Thoracic aorta (tissue), 2 donors: ENCODE data around the gene CCDC157. TPM values are rescaled to one million over a fixed set of nuclear protein-coding genes. Genes with fewer than 3 reads are reported as not detected.

ENCODE experiments used
- ATAC-seq: fragments of 150-250 bp; one replicate; pipeline ENCODE4 v1.8.0; 2017; ENCODE audit warnings: low read depth; ENCODE audit not compliant: insufficient number of reproducible peaks, low FRiP score
- DNase-seq: peaks from one replicate; pipeline ENCODE4 v3.0.0-alpha.2; 2020; ENCODE audit warnings: low spot score
- H3K27ac ChIP-seq, 2 donors: fragments of 200-600 bp; sonication (generic); 1 replicate in 1 of 2; 2 replicates in 1 of 2; pipeline ENCODE4 v1.5.1; 2016; ENCODE audit warnings: mild to moderate bottlenecking in 2 of 2, moderate library complexity in 2 of 2
- H3K27me3 ChIP-seq: fragments of 200-600 bp; sonication (generic); replicated peaks from 2 replicates; pipeline ENCODE4 v1.6.0; 2016; ENCODE audit warnings: mild to moderate bottlenecking; ENCODE audit not compliant: insufficient read depth
- H3K36me3 ChIP-seq: fragments of 200-600 bp; sonication (generic); one replicate; pipeline ENCODE4 v1.5.1; 2016
- H3K4me1 ChIP-seq, 2 donors: fragments of 200-600 bp; sonication (generic); 1 replicate in 1 of 2; 2 replicates in 1 of 2; pipeline versions ENCODE4 v1.5.1 to v1.6.0; 2016; ENCODE audit warnings: low read depth in 2 of 2, mild to moderate bottlenecking in 1 of 2; ENCODE audit not compliant: control insufficient read depth in 1 of 2
- H3K4me3 ChIP-seq: fragments of 200-600 bp; sonication (generic); 2 replicates; pipeline ENCODE4 v1.5.1; 2016; ENCODE audit warnings: mild to moderate bottlenecking
- H3K9me3 ChIP-seq: fragments of 200-600 bp; sonication (generic); 2 replicates; pipeline ENCODE4 v1.5.1; 2016
- CTCF ChIP-seq: fragments of 200-600 bp; sonication (generic); IDR thresholded peaks from one replicate; pipeline ENCODE4 v1.5.1; 2019; ENCODE audit warnings: antibody characterized with exemption
- total RNA-seq, 2 donors: library from RNA; depleted of rRNA; stranded (reverse); fragments of >200 nt; gene quantifications; one replicate each; pipeline versions ENCODE4 v1.1.0 to v1.2.3, GENCODE V29; 2016

Gene CCDC157
- total RNA-seq, 2 donors from 2014 or later = 0.27 to 2.9 TPM

- Histone ChIP-seq H3K9me3 (no peaks in the 10 kb centered on the region), H3K36me3 (peaks cover 33% of the 10 kb centered on the region), H3K4me1 (peaks cover 5 to 14% of the 10 kb centered on the region in 2 donors), H3K27ac (no peak overlapping the region), H3K27me3 (no peaks in the 10 kb centered on the region), H3K4me3 (no peak overlapping the region)
- TF ChIP-seq CTCF = no peak
- DNase-seq (no peak), ATAC-seq (no peak)
Observed at GRCh38 chr22:30416403-30416802, 59.6 kb downstream of the CCDC157 start.

- ATAC-seq (no peak), DNase-seq (no peak)
- no peak overlapping the region for H3K27ac ChIP-seq
- H3K9me3 ChIP-seq = no peaks in the 10 kb centered on the region
- no peaks in the 10 kb centered on the region for H3K27me3 ChIP-seq
- no peak overlapping the region for H3K4me3 ChIP-seq
- H3K36me3 ChIP-seq = peaks cover 33% of the 10 kb centered on the region
- peaks cover 5 to 18% of the 10 kb centered on the region in 2 donors for H3K4me1 ChIP-seq
- no peak for TF ChIP-seq CTCF
Observed at GRCh38 chr22:30416837-30417236, 60.0 kb downstream of the CCDC157 start.

- Histone ChIP-seq H3K36me3 (peaks cover 30% of the 10 kb centered on the region), H3K27ac (peak overlapping the region; percentile 37 to 98), H3K4me1 (peaks cover 15 to 44% of the 10 kb centered on the region in 2 donors), H3K9me3 (no peaks in the 10 kb centered on the region), H3K4me3 (no peak overlapping the region), H3K27me3 (no peaks in the 10 kb centered on the region)
- DNase-seq = no peak
- no peak for ATAC-seq
- no peak for TF ChIP-seq CTCF
Observed at GRCh38 chr22:30420347-30421125, 63.7 kb downstream of the CCDC157 start.

GRCh38 chr22:30421695-30422480 is 65.1 kb downstream of the CCDC157 start:
- Histone ChIP-seq H3K27me3 (no peaks in the 10 kb centered on the region), H3K36me3 (peaks cover 16% of the 10 kb centered on the region), H3K4me3 (peak overlapping the region; percentile 83), H3K27ac (peak overlapping the region; percentile 97 to 98), H3K9me3 (no peaks in the 10 kb centered on the region), H3K4me1 (peaks cover 19 to 53% of the 10 kb centered on the region in 2 donors)
- ATAC-seq = no peak
- no peak for TF ChIP-seq CTCF
- no peak for DNase-seq
